ENCODE results near the gene MATR3.
"Not testable (repeated sequence)": the region's sequence is repeated elsewhere in the genome, so short reads cannot be mapped to it uniquely, and the experiment has no call there.

DNA sequence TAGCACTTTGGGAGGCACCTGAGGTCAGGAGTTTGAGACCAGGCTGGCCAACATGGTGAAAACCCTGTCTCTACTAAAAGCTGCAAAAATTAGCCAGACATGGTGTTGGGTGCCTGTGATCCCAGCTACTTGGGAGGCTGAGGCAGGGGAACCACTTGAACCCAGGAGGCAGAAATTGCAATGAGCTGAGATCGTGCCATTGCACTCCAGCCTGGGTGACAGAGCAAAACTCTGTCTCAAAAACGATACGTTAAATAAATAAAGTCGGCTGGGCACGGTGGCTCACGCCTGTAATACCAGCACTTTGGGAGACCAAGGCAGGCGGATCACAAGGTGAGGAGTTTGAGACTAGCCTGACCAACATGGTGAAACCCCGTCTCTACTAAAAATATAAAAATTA, 62.4 kb downstream of the MATR3 start:
- TF ChIP-seq, protein P1, sequence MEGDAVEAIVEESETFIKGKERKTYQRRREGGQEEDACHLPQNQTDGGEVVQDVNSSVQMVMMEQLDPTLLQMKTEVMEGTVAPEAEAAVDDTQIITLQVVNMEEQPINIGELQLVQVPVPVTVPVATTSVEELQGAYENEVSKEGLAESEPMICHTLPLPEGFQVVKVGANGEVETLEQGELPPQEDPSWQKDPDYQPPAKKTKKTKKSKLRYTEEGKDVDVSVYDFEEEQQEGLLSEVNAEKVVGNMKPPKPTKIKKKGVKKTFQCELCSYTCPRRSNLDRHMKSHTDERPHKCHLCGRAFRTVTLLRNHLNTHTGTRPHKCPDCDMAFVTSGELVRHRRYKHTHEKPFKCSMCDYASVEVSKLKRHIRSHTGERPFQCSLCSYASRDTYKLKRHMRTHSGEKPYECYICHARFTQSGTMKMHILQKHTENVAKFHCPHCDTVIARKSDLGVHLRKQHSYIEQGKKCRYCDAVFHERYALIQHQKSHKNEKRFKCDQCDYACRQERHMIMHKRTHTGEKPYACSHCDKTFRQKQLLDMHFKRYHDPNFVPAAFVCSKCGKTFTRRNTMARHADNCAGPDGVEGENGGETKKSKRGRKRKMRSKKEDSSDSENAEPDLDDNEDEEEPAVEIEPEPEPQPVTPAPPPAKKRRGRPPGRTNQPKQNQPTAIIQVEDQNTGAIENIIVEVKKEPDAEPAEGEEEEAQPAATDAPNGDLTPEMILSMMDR (IDR thresholded peaks at IDR 0.05), result not testable (repeated sequence)
- not testable (repeated sequence) for TF ChIP-seq POLR2A (IDR thresholded peaks at IDR 0.05)
